ENCODE results near the gene CNTNAP2. TPM values are rescaled to one million over a fixed set of nuclear protein-coding genes. Genes with fewer than 3 reads are reported as not detected.
"Not testable (repeated sequence)": the region's sequence is repeated elsewhere in the genome, so short reads cannot be mapped to it uniquely, and the experiment has no call there.

CNTNAP2 gene
- polyA plus RNA-seq, 1 experiment = not detected

- no peak for DNase-seq (ENCODE audit: low read depth)
- CTCF ChIA-PET = no interaction called here
- POLR2A ChIA-PET = no interaction called here
- Histone ChIP-seq H3K27me3 (ENCODE audit: control insufficient read depth, insufficient read depth, low read length) (no peaks in the 10 kb centered on the region), H3K4me3 (ENCODE audit: low read depth, low read length) (no peak overlapping the region), H3K36me3 (ENCODE audit: control insufficient read depth, insufficient read depth, low read length) (no peaks in the 10 kb centered on the region)
- no peak for TF ChIP-seq CTCF (IDR thresholded peaks at IDR 0.05; ENCODE audit: insufficient read depth, low read depth, low read length)
These were observed 1469.9 kb downstream of the CNTNAP2 start for GRCh38 chr7:147586526-147586925.

GRCh38 chr7:147593271-147594057 is 1476.9 kb downstream of the CNTNAP2 start:
- H3K36me3 ChIP-seq (ENCODE audit: control insufficient read depth, insufficient read depth, low read length) = no peaks in the 10 kb centered on the region
- no peak for DNase-seq (ENCODE audit: low read depth)
- H3K4me3 ChIP-seq (ENCODE audit: low read depth, low read length) = no peak overlapping the region
- no peak for TF ChIP-seq CTCF (IDR thresholded peaks at IDR 0.05; ENCODE audit: insufficient read depth, low read depth, low read length)
- no peaks in the 10 kb centered on the region for H3K27me3 ChIP-seq (ENCODE audit: control insufficient read depth, insufficient read depth, low read length)
- CTCF ChIA-PET = no interaction called here
- POLR2A ChIA-PET = no interaction called here

GRCh38 chr7:147595042-147595441 is 1478.4 kb downstream of the CNTNAP2 start:
- Histone ChIP-seq H3K27me3 (ENCODE audit: control insufficient read depth, insufficient read depth, low read length) (no peaks in the 10 kb centered on the region), H3K4me3 (ENCODE audit: low read depth, low read length) (no peak overlapping the region), H3K36me3 (ENCODE audit: control insufficient read depth, insufficient read depth, low read length) (no peaks in the 10 kb centered on the region)
- no peak for TF ChIP-seq CTCF (IDR thresholded peaks at IDR 0.05; ENCODE audit: insufficient read depth, low read depth, low read length)
- ChIA-PET POLR2A (no interaction called here), CTCF (no interaction called here)
- DNase-seq (ENCODE audit: low read depth) = no peak

GRCh38 chr7:147598687-147599086 is 1482.1 kb downstream of the CNTNAP2 start:
- POLR2A ChIA-PET; H3K27me3 ChIP-seq (ENCODE audit: control insufficient read depth, insufficient read depth, low read length): not testable (repeated sequence)

GRCh38 chr7:147605323-147605722 is 1488.7 kb downstream of the CNTNAP2 start:
- POLR2A ChIA-PET = no interaction called here
- no peak for DNase-seq (ENCODE audit: low read depth)
- no peaks in the 10 kb centered on the region for H3K36me3 ChIP-seq (ENCODE audit: control insufficient read depth, insufficient read depth, low read length)
- H3K27me3 ChIP-seq (ENCODE audit: control insufficient read depth, insufficient read depth, low read length) = no peaks in the 10 kb centered on the region
- CTCF ChIA-PET = no interaction called here
- TF ChIP-seq CTCF (IDR thresholded peaks at IDR 0.05; ENCODE audit: insufficient read depth, low read depth, low read length) = no peak
- H3K4me3 ChIP-seq (ENCODE audit: low read depth, low read length) = no peak overlapping the region

More at GRCh38 chr7:147598687-147599086, 1482.1 kb downstream of the CNTNAP2 start:
- H3K4me3 ChIP-seq (ENCODE audit: low read depth, low read length); H3K36me3 ChIP-seq (ENCODE audit: control insufficient read depth, insufficient read depth, low read length); DNase-seq (ENCODE audit: low read depth); CTCF ChIA-PET: not testable (repeated sequence)

All from BJ (cell line).